Measurements from ENCODE around the gene BBC3.

GRCh38 chr19:47195434-47195833 lies 35.6 kb downstream of the BBC3 start:
- no peak for TF ChIP-seq CTCF (optimal IDR thresholded peaks at IDR 0.05 in 1 of 3, IDR thresholded peaks at IDR 0.05 in 1 of 3, conservative IDR thresholded peaks at IDR 0.05 in 1 of 3; ENCODE audit: extremely low read depth in 1 of 3, insufficient read depth in 2 of 3, low read length in 3 of 3)
- no peak for TF ChIP-seq EZH2 (IDR thresholded peaks at IDR 0.05; ENCODE audit: low read length)
